CD4-positive, alpha-beta T cell treated with Interleukin-6 for 4 hours (primary cell): ENCODE results near the gene TRAPPC10.
"Not testable (repeated sequence)": the region's sequence is repeated elsewhere in the genome, so short reads cannot be mapped to it uniquely, and the experiment has no call there.

ENCODE experiments used
- DNase-seq: peaks from one replicate; pipeline ENCODE4 v3.0.0-alpha.2; 2020; ENCODE audit warnings: mixed read lengths

The TRAPPC10 gene

DNA sequence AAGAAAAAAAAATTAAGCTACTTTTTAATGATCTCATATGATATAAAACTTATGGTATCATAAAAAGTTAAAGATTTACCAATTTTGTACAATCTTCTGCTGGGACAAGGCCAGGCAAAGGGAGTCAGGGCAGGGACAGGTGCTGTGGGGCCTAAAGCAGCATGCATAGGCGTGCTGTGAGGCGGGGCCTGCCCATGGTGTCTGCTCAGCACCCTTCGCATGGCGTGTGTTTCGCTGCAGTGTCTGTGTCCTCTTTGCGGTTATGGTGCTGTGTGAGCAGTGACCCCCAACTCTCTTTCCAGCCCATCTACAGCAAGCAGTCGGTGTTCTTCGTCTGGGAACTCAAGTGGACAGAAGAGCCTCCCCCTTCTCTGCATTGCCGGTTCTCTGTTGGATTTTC lies 81.7 kb downstream of the TRAPPC10 start:
- DNase-seq = no peak

GRCh38 chr21:44094832-44095231 lies 82.7 kb downstream of the TRAPPC10 start:
- no peak for DNase-seq

DNA sequence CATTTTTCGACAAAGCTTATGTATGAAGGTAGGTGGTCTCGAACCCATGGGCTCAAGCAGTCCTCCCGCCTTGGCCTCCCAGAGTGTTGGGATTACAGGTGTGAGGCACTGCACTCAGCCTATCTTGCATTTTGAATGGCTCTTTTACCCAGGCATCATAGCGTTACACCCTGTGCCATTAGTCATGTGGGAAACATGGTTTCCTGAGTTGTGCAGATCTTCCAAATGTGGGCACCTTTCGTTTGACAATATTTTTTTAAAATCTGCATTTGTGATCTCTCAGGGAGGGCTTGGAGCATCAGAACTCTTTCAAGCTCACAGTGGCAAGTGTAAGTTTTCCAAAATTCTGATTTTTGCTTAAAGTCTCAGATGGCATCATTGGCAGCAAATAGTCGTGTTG lies 86.4 kb downstream of the TRAPPC10 start:
- not testable (repeated sequence) for DNase-seq

- DNase-seq = not testable (repeated sequence)
These were observed 86.9 kb downstream of the TRAPPC10 start for GRCh38 chr21:44098964-44099363.

DNA sequence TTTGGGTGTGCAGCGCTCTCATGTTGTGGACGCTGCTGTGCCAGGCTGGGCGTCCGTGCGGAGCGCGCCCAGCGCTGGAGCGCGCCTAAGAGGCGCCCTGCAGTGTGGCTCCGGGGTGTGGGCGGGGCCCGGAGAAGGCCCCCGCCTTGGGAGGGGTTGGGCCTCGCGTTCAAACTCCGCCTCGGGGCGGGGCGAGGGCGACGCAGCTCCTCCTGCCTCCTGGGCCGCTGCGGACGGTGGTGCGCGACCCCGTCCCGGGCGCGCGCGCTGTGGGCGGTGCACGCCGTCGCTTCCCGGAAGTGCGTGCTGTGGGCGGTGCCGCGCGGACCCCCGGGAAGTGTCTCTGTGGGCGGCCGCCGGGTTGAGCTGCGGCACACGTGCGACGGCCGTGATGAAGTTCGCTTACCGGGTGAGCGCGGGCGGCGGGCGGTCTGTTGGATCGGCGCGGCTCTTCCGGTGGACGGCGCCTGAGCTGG lies 95.0 kb downstream of the TRAPPC10 start, which contains the start of gene PWP2:
TSS of gene PWP2 (plus strand) at position 374 of the 476 bp plus-strand sequence. CDS start at position 392, 18 bp downstream.
- DNase-seq = not testable (repeated sequence)

DNA sequence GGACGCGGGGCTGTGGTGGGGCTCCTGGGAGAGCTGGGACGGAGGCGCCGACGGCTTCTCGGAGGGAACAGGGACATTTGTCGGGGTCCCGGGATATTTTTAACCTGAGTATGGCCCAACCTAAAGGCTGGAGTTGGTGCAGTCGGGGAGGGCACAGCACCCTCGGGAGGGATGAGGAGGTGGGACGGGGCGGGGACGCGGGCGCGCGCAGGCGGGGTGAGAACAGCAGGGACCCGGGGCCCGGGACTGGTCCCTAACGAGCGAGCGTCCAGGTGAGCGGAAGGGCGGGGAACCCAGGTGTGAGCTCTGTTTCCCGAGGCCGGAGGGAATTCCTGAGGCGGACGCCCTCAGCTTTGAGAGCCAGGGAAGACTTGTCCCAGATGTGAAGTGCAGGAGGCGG lies 95.5 kb downstream of the TRAPPC10 start:
- DNase-seq = not testable (repeated sequence)

GRCh38 chr21:44113702-44114371 lies 101.7 kb downstream of the TRAPPC10 start:
- not testable (repeated sequence) for DNase-seq

DNA sequence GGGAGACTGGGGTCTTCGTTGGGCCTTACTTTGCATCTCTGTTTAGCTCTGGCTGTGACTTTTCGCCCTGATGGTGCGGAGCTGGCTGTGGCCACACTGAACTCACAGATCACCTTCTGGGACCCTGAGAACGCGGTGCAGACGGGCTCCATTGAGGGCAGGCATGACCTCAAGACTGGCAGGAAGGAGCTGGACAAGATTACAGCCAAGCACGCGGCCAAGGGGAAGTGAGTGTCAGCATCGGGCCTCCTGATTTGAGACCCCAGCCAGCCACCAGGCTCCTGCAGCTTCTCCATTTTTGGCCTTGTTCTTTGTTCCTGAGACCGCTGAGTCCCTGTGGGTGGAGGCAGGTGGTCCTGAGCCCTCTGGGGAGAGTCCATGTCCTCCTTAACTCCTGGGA lies 110.0 kb downstream of the TRAPPC10 start:
- not testable (repeated sequence) for DNase-seq

- DNase-seq = not testable (repeated sequence)
These were observed 115.7 kb downstream of the TRAPPC10 start for GRCh38 chr21:44127827-44128226.

DNA sequence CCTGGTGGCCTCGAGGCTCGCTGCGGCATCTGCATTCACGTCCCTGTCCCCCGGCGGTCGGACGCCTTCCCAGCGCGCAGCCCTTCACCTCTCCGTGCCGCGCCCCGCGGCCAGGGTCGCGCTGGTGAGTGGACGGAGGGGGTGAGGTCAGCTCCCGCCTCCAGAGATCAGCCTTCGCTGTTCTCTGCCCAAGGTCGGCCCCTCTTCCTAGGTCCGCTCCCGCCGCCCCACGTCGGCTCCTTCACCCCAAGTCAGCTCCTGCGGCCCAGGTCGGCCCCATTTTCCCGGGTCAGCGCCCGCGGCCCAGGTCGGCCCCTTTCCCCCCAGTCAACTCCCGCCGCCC lies 121.6 kb downstream of the TRAPPC10 start:
- DNase-seq = not testable (repeated sequence)

- not testable (repeated sequence) for DNase-seq
These were observed 122.6 kb downstream of the TRAPPC10 start for GRCh38 chr21:44134732-44135131.

DNA sequence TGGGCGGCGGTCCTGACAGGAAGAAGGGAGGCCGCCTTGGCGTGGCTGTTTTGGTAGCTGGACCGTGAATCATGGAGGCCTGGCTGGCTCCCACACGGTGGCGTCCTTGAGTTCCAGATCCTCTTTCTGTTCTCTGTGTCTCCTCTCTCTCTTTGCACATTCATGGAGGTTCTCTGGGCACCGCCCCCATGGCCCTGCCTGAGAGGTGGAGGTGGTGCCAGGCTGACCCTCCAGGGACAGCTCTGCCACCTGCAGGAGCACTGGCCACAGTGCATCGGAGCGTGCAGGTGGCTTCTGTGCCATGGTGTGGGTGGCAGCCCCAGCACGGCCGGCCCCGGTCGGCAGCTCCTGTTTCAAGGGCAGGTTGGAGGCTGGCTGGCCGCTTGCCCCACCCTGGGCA lies 125.9 kb downstream of the TRAPPC10 start:
- DNase-seq = not testable (repeated sequence)

DNA sequence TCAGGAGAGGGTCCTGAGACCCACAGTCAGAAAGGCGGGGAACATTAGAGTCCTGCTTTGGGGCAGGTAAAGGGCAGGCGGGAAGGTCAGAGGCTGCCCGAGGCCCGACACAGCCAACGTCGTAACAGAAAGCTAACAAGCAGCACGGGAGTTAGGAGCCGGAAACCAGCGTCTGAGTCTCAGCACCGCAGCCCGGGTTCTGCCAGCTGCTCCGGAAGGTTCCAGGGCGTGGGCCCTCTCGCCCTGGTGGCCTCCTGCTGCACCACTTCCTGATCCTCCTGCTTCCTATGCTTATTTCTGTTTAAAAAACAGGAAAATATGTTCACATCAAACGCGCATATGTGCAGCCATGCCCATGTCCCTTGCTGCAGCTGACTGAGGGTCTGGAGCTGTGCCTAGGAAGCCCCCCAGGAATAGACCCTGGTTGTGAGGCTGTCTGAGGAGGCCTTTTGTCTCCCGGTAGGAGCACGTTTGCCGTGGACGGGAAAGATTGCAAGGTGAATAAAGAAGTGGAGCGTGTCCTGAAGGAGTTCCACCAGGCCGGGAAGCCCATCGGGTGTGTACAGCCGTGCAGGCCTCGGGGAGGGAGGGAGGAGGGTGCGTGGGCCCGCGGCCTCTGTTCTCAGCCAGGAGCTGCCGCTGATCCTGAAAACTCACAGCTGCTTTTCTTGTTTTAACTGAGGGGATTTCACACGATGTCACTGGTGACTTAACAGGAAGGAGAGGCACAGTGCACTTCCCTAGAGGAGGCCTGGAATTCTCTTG lies 127.9 kb downstream of the TRAPPC10 start:
- not testable (repeated sequence) for DNase-seq

DNA sequence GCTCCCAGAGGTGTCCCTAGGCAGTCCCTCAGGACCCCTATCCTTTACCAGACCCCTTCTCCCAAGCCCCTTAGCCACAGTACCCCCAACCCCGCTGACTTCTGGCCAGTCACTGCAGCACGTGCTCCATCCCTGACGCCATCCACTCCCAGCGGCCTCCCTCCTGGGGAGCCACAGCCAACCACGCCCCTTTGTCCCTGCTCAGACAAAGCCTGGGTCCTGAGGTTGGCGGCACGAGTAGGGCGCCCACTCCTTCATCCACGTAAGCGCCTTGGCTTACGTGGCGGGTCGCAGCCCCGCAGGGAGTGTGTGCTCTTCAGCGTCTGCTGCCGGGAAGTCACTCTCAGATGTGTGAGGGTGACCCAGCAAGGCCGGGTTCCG lies 128.4 kb downstream of the TRAPPC10 start:
- not testable (repeated sequence) for DNase-seq

- not testable (repeated sequence) for DNase-seq
These were observed 130.4 kb downstream of the TRAPPC10 start for GRCh38 chr21:44142470-44142869.

DNA sequence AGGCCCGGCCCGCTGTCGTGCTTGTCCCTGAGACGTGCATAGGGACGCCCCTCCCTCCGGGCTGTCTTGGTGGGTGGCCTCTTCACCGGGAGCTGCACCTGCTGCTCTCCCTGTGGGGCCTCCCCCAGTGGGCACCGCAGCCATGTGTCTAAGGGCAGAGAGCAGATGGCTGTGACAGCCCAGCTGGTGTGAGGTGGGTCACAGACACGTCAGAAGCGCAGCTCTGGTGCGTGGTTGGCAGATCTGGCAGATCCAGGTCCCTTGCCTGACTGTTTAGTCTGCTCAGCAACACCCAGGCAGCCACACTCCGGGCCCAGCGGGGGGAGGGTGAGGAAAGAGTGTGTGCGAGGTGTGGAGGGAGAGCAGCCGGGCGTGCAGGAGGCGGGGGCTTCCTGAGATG lies 131.3 kb downstream of the TRAPPC10 start:
- not testable (repeated sequence) for DNase-seq

- DNase-seq = not testable (repeated sequence)
These were observed 131.9 kb downstream of the TRAPPC10 start for GRCh38 chr21:44143996-44144395.

GRCh38 chr21:44144784-44145602 lies 132.9 kb downstream of the TRAPPC10 start:
- DNase-seq = not testable (repeated sequence)

DNA sequence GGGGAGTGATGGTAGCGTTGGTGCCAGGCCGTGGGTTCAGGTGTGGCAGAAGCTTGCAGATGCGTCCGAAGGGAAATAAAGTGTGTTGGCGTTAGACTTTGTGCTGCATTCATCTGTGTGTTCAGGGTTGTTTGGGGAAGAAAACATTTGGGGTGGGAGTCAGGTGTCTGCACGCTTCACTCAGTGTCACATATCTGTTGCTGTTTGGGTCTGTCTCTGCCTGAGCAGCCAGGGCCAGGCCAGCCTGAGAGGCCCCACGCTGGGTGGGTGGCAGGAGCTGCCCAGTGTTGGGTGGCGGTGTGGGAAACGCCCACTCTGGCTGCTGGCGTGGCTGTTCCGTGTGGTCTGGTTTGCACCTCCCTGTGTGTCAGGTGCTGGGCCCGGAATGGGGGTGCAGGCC lies 133.5 kb downstream of the TRAPPC10 start:
- not testable (repeated sequence) for DNase-seq

DNA sequence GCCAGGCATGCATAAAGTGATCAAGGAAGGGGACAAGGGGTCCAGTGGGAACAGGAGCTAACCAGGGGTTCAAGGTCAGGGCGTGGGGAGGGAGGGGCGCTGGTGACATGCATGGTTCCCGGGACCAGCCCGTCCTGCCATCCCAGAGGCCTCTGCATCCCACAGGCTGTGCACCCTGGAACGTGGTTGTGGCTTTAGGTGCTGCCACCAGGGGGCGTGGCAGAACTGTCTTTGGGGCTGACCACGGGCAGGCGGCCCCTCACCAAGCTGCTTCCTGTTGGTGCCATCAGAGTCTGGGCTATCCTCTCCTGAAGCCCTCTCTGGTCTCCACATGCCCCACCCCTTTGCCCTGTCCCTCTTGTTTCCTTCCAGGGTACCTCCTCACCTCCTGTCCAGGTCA lies 135.0 kb downstream of the TRAPPC10 start:
- DNase-seq = not testable (repeated sequence)

GRCh38 chr21:44150255-44150654 lies 138.1 kb downstream of the TRAPPC10 start:
- DNase-seq = not testable (repeated sequence)

DNA sequence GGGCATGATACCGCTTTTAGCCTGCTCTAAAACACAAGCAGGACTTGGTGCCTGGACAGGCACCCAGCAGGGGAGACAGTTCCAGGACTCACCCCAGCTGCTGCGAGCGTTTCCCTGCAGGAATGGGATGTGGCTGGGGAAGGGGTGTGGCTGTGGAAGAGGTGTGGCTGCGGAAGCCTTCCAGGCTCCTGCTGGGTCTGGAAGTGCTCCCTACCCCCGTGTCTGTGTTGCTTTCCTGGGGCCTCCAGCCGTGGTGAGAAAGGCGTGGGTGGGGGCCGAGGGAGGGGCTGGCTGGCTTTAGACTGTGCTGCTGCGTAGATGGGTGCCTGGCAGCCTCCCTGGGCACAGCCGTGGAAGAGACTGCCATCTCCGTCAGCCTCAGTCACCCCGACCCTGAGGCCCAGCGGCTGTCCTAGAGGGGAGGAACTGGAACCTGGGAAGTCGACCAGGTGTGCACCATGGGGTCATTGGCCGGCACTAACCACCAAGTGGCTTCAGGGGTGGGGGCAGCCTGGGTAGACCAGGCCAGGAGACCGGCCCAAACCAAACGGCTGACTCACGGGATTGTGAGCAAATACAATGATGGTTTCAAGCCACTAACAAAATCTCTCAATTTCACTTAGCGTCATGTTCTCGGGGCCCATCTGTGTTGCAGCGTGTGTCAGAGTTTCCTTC lies 141.2 kb downstream of the TRAPPC10 start:
- DNase-seq = not testable (repeated sequence)

- DNase-seq = not testable (repeated sequence)
These were observed 141.8 kb downstream of the TRAPPC10 start for GRCh38 chr21:44153889-44154228.
